IMR-90 (cell line): ENCODE results near the gene THOC3. TPM values are rescaled to one million over a fixed set of nuclear protein-coding genes. Genes with fewer than 3 reads are reported as not detected.
"Not testable (repeated sequence)": the region's sequence is repeated elsewhere in the genome, so short reads cannot be mapped to it uniquely, and the experiment has no call there.

ENCODE experiments used
- ATAC-seq: fragments of 200-7000 bp; cut with Tn5 transposase; 2 replicates; pipeline ENCODE4 v1.9.1; 2020; ENCODE audit warnings: low read depth, mild to moderate bottlenecking, moderate library complexity
- BruUV-seq: library from RNA; stranded (reverse); fragments of 400-500 nt; replicated peaks from 2 replicates; lab custom pipeline; 2021; lab: Mats Ljungman, UMichigan
- CTCF ChIA-PET: fragments of 300-600 bp; formaldehyde crosslinking; extraction: SDS; loops from one replicate; lab custom pipeline; 2021; ENCODE audit warnings: antibody characterized with exemption; lab: Yijun Ruan, JAX
- POLR2A ChIA-PET: fragments of 300-600 bp; sonication (Branson Sonifier 250); formaldehyde crosslinking; loops from one replicate; lab custom pipeline; 2022; ENCODE audit warnings: antibody characterized with exemption; ENCODE audit not compliant: unreplicated experiment; lab: Charles Lee
- DNase-seq: peaks from one replicate; pipeline ENCODE4 v3.0.0; 2013
- H2AFZ ChIP-seq: replicated peaks from 2 replicates; pipeline ENCODE3; 2013; ENCODE audit warnings: low read length, mild to moderate bottlenecking; ENCODE audit not compliant: poor library complexity
- H2AK5ac ChIP-seq: 2 replicates; pipeline ENCODE4 v1.6.1; 2013; ENCODE audit warnings: low read depth, low read length, inconsistent platforms
- H2AK9ac ChIP-seq: replicated peaks from 2 replicates; pipeline ENCODE3; 2013; ENCODE audit warnings: mild to moderate bottlenecking, low read depth, low read length, moderate library complexity; ENCODE audit not compliant: poor library complexity
- H2BK120ac ChIP-seq: 2 replicates; pipeline ENCODE4 v1.6.1; 2013; ENCODE audit warnings: low read depth, low read length, inconsistent platforms
- H2BK15ac ChIP-seq: 3 replicates; pipeline ENCODE4 v1.6.1; 2013; ENCODE audit warnings: low read depth, low read length, inconsistent platforms
- H2BK20ac ChIP-seq: 2 replicates; pipeline ENCODE4 v1.6.1; 2013; ENCODE audit warnings: low read depth, mild to moderate bottlenecking, inconsistent platforms, low read length, moderate library complexity
- H2BK5ac ChIP-seq: 2 replicates; pipeline ENCODE4 v1.6.1; 2013; ENCODE audit warnings: mild to moderate bottlenecking, low read depth, low read length, inconsistent platforms; ENCODE audit not compliant: poor library complexity, severe bottlenecking
- H3K14ac ChIP-seq: replicated peaks from 2 replicates; pipeline ENCODE4 v1.6.1; 2013; ENCODE audit warnings: low read depth, low read length, inconsistent platforms
- H3K18ac ChIP-seq: 2 replicates; pipeline ENCODE4 v1.6.1; 2013; ENCODE audit warnings: low read depth, low read length, control low read depth
- H3K23ac ChIP-seq: 2 replicates; pipeline ENCODE4 v1.6.1; 2013; ENCODE audit warnings: low read depth, low read length, inconsistent platforms
- H3K27ac ChIP-seq: 2 replicates; pipeline ENCODE4 v1.5.1; 2013; ENCODE audit warnings: mild to moderate bottlenecking, control low read depth, low read length; ENCODE audit not compliant: insufficient read depth
- H3K27me3 ChIP-seq: 2 replicates; pipeline ENCODE4 v1.6.1; 2013; ENCODE audit warnings: low read length; ENCODE audit not compliant: control insufficient read depth, insufficient read depth
- H3K36me3 ChIP-seq: 2 replicates; pipeline ENCODE4 v1.6.1; 2013; ENCODE audit warnings: low read length, mixed read lengths; ENCODE audit not compliant: control insufficient read depth, insufficient read depth
- H3K4ac ChIP-seq: 2 replicates; pipeline ENCODE4 v1.6.1; 2013; ENCODE audit warnings: low read depth, low read length, inconsistent platforms
- H3K4me1 ChIP-seq: 2 replicates; pipeline ENCODE4 v1.6.1; 2013; ENCODE audit warnings: low read length, mixed read lengths; ENCODE audit not compliant: control insufficient read depth, insufficient read depth
- H3K4me2 ChIP-seq: 2 replicates; pipeline ENCODE4 v1.6.1; 2013; ENCODE audit warnings: low read depth, mild to moderate bottlenecking, control low read depth, low read length, moderate library complexity
- H3K4me3 ChIP-seq: 2 replicates; pipeline ENCODE4 v1.5.1; 2013; ENCODE audit warnings: low read depth, mild to moderate bottlenecking, control low read depth, low read length, moderate library complexity; ENCODE audit not compliant: insufficient read depth
- H3K56ac ChIP-seq: 2 replicates; pipeline ENCODE4 v1.6.1; 2013; ENCODE audit warnings: low read length, inconsistent platforms; ENCODE audit not compliant: insufficient read depth; ENCODE audit errors: extremely low read depth
- H3K79me1 ChIP-seq, 2 experiments: 2 replicates each; pipeline ENCODE4 v1.6.1; 2013; ENCODE audit warnings: low read length in 2 of 2, inconsistent platforms in 1 of 2, low read depth in 1 of 2
- H3K9ac ChIP-seq: 2 replicates; pipeline ENCODE4 v1.6.1; 2013; ENCODE audit warnings: low read depth, low read length, control low read depth
- H3K9me1 ChIP-seq: 2 replicates; pipeline ENCODE4 v1.6.1; 2013; ENCODE audit warnings: low read length, inconsistent platforms; ENCODE audit not compliant: insufficient read depth
- H3K9me3 ChIP-seq: 2 replicates; pipeline ENCODE4 v1.6.1; 2013; ENCODE audit warnings: low read length; ENCODE audit not compliant: control insufficient read depth, insufficient read depth
- H4K20me1 ChIP-seq: 2 replicates; pipeline ENCODE4 v1.6.1; 2013; ENCODE audit warnings: low read length, inconsistent platforms; ENCODE audit not compliant: insufficient read depth
- H4K5ac ChIP-seq: 2 replicates; pipeline ENCODE4 v1.6.1; 2013; ENCODE audit warnings: mild to moderate bottlenecking, low read depth, low read length, control low read depth
- H4K8ac ChIP-seq, 2 experiments: 2 replicates each; pipeline ENCODE4 v1.6.1; 2013; ENCODE audit warnings: low read depth in 2 of 2, low read length in 2 of 2, control low read depth in 1 of 2, inconsistent platforms in 1 of 2
- H4K91ac ChIP-seq: 2 replicates; pipeline ENCODE4 v1.6.1; 2013; ENCODE audit warnings: low read depth, low read length, inconsistent platforms; ENCODE audit not compliant: insufficient read depth
- WGBS, 2 experiments: methylation state at CpG; one replicate each; pipeline versions ENCODE4 v1.1.5 to v1.1.7; 2013; ENCODE audit warnings: missing lambda C conversion rate in 2 of 2; ENCODE audit not compliant: insufficient read length in 1 of 2; ENCODE audit errors: extremely low coverage in 2 of 2; 5-methylcytosine and 5-hydroxymethylcytosine counted together
- dilution Hi-C: fragments of 300-500 bp; cut with HindIII; formaldehyde crosslinking; loops from one replicate; pipeline ENCODE4 v1.14.3; 2018; ENCODE audit warnings: low sequenced_read_pairs; ENCODE audit not compliant: unreplicated experiment
- in situ Hi-C: fragments of 300-500 bp; cut with MboI; formaldehyde crosslinking; loops from 3 replicates; pipeline ENCODE4 v1.14.3; 2019; ENCODE audit warnings: low sequenced_read_pairs, inconsistent platforms, mixed read lengths
- intact Hi-C: fragments of 100-400 bp; cut with micrococcal nuclease; formaldehyde crosslinking; loops from 2 replicates; pipeline ENCODE4 v1.10.0; 2022
- polyA plus RNA-seq, 3 experiments: library from polyadenylated mRNA; depleted of rRNA; stranded (reverse); fragments of >200 nt; gene quantifications; 2 replicates each; pipeline ENCODE4 v1.2.3, GENCODE V29; 2012; ENCODE audit warnings: low replicate concordance in 1 of 3
- total RNA-seq: library from RNA; depleted of rRNA; stranded (reverse); fragments of >200 nt; gene quantifications from 2 replicates; pipeline ENCODE4 v1.2.3, GENCODE V29; 2012

Gene THOC3
- total and polyA plus RNA-seq, 2 of the 4 experiments (the other 2 are of a cell fraction), result 87.9 to 114 TPM

DNA sequence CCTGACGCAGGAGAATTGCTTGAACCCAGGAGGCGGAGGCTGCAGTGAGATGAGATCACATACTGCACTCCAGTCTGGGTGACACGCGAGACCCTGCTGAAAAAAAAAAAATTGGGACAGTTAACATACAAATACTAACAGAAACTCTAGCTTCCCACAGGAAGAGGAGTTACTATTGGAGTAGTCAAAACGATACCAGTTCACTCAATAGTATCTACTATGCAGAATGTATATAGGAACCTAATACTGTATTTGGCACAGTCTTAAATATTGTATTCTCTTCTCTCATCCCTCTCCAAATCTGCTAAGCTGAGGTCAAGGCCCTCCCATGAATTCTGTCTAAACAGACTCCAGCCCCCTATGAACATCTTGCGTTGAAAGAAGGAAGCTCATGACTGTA lies 27.4 kb upstream of the THOC3 start:
- no CpG with 5 or more reads among the region's 6 CpGs for WGBS, 2 experiments
- DNase-seq, H2AK5ac ChIP-seq, H3K27me3 ChIP-seq, H3K4me3 ChIP-seq, H4K5ac ChIP-seq, H3K56ac ChIP-seq, H3K36me3 ChIP-seq, H2BK120ac ChIP-seq, intact Hi-C loops, H3K4me2 ChIP-seq, H3K9me1 ChIP-seq, H4K20me1 ChIP-seq, in situ Hi-C loops, H3K4ac ChIP-seq, H4K8ac ChIP-seq, H3K4me1 ChIP-seq, H4K91ac ChIP-seq, H3K14ac ChIP-seq, H2BK5ac ChIP-seq, H3K23ac ChIP-seq, dilution Hi-C loops, POLR2A ChIA-PET, H2BK15ac ChIP-seq, H3K18ac ChIP-seq, H2BK20ac ChIP-seq, H3K27ac ChIP-seq, H3K9me3 ChIP-seq, BruUV-seq, H3K79me1 ChIP-seq, H3K9ac ChIP-seq, ATAC-seq, H2AK9ac ChIP-seq, CTCF ChIA-PET, H2AFZ ChIP-seq: not testable (repeated sequence)

- H3K14ac ChIP-seq, H3K27ac ChIP-seq, POLR2A ChIA-PET, ATAC-seq, H2BK15ac ChIP-seq, BruUV-seq, H3K27me3 ChIP-seq, H3K4ac ChIP-seq, H3K56ac ChIP-seq, H3K9ac ChIP-seq, H2BK5ac ChIP-seq, H3K4me2 ChIP-seq, DNase-seq, H3K36me3 ChIP-seq, dilution Hi-C loops, H3K9me3 ChIP-seq, H2BK20ac ChIP-seq, in situ Hi-C loops, H4K20me1 ChIP-seq, H2AK9ac ChIP-seq, H3K4me3 ChIP-seq, H4K8ac ChIP-seq, H2BK120ac ChIP-seq, H3K79me1 ChIP-seq, H4K5ac ChIP-seq, H3K18ac ChIP-seq, CTCF ChIA-PET, H3K23ac ChIP-seq, intact Hi-C loops, H4K91ac ChIP-seq, H2AFZ ChIP-seq, H2AK5ac ChIP-seq, H3K4me1 ChIP-seq, H3K9me1 ChIP-seq: not testable (repeated sequence)
- WGBS, 2 experiments, result no CpG with 5 or more reads among the region's 17 CpGs
Observed at GRCh38 chr5:175979371-175979995, 11.4 kb upstream of the THOC3 start.
